Activated CD4-positive, alpha-beta T cell treated with anti-CD3 and anti-CD28 coated beads for 1 hour (primary cell): ENCODE results near the gene EIF4EBP2.

Source experiments
- DNase-seq: peaks from one replicate; pipeline ENCODE4 v3.0.0-alpha.2; 2020

The EIF4EBP2 gene

GRCh38 chr10:70379581-70380176 is 24.3 kb upstream of the EIF4EBP2 start:
- DNase-seq: no peak

- no peak for DNase-seq
Measured at GRCh38 chr10:70380350-70381135, 23.4 kb upstream of the EIF4EBP2 start.

DNA sequence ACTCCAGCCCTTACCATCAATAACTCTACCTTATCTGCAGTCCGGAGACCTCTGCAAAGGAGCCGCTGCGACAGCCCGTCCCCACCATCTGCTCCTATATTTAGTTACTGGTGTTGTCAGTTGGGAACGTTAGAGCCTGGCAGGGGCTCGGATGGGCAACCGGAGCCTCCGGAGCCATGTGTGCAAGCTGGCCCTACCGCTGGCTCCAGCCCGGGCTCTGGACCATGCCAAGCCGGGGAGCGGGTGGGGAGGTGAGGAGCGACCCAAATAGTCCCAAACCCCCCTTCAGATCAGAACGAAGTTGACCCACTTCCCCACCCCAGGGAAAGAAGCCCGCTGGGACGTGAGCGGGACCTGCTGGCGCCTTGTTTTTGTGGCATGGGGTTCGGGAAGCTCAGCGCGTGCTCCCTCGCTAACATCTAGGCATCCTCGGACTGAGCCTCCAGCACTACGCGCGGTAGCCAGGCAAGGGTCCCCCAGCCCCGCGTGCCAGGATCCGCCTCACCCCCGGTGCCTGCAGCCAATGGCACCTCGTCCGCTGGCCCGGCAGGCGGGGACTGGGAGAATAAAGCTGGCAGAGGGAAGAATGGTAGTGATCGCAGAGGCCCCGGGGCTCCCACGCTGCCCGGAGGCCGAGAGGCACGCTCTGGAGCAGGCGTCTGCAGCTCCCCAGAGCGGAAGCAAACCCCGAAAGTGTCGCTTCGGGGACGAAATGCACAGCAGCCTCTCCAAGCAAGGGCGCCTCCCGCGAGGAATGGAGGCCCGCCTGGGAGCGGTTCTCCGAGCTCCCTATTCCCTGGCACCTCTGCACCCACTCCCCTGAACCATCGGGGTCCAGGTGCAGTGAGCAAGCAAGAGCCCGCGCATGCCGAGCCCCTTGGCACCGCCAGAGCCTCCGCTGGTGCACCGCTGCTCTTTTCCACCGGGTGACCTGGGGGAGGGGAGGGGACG is 22.2 kb upstream of the EIF4EBP2 start:
- no peak for DNase-seq

DNA sequence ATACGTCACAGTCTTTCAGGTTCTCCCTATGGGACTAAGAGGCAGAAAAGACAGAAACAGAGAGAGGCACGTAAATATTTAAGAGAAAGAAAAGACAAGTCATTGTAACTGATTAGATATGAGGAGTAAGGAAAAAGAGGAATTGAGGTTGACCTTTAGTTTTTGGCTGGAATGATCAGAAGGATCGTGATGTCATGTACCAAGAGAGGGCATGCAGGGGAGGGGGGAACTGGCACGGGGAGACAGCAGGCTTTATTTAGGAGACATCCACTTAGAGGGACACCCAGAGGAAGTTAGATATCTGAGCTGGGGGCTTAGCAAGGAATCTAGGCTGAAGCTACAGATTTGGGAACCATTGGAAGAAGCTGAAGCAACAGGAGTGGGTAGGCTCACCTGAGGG is 12.3 kb upstream of the EIF4EBP2 start:
- DNase-seq: no peak

- DNase-seq: no peak
Measured at GRCh38 chr10:70396140-70396539, 7.8 kb upstream of the EIF4EBP2 start.

DNA sequence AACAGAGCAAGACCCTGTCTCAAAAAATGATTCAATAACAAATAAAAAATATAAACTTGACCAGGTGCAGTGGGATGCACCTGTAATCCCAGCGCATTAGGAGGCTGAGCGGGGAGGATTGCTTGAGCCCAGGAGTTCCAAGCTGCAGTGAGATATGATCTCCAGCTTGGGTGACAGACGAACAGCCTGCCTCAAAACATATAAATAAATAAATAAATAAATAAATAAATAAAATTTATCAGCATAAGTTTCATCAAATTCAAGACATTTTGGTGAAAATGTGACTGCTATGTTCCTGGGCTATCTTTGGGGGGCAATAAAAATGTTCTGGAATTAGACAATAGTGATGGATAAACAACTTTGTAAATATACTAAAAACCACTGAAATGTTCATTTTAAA is 4.8 kb upstream of the EIF4EBP2 start:
- no peak for DNase-seq

DNA sequence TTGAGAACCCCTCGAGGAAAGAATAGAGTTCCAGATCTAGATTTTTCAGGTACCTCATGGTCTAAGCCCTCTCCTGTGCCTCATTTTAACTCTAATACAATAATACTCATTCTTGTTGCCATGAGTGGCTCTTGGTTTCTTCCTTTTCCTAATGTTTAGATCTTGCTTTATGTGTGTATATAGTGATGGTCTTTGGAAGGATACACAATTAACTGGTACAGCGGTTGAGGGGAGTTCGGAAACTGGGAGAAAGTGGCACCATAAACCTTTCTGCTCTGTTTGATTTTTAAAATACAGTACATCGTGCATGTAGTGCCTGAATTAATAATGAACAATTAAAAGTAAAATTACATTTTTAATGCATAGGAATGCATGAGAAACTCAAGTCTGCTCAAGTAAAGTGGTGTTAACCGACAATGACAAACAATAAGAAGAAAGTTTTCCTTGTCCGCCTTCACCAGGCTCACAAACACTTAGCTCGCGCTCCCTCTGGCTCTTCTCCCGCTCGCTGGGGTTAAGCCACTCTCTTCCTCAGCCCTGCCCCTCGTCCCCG is 386 bp upstream of the EIF4EBP2 start:
- no peak for DNase-seq

GRCh38 chr10:70404787-70405036 is 767 bp downstream of the EIF4EBP2 start:
- DNase-seq: no peak

DNA sequence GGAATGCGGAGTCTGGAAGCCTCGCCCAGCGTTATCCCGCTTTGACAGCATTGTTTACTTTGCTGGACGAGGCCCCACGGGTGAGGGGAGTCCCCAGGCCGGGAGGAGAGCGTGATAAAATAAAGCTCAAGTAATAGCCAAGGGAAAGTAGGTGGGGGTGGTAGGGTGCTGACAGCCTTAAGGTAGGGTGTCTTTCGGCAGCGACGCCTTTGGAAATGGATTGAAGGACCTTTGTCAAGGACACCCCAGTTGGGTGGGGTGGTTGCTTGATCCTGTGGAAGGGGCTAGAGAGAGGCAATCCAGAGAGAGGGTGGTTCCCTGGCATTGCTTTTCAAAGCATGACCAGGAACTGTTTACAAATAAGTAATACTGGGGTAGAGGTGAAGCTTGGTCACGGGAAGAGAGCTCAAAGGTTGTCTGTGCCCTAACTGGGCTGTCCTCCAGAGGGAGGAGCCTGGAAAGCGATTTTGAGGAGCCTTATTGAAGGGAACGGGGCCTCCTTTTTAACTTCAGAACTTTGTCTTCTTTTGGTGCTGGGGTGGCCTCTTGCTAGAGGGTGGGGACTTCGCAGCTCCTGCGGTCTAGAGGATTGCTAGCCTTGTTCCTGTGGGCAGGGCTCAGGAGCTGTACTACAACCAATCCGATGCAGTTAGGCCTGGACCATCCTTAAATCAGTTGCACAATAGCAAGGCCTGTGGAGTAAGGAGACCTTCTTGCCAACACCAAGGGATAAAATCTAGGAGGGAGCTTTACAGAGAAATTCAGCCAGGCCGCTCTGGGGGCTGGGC is 1.3 kb downstream of the EIF4EBP2 start:
- no peak for DNase-seq

DNA sequence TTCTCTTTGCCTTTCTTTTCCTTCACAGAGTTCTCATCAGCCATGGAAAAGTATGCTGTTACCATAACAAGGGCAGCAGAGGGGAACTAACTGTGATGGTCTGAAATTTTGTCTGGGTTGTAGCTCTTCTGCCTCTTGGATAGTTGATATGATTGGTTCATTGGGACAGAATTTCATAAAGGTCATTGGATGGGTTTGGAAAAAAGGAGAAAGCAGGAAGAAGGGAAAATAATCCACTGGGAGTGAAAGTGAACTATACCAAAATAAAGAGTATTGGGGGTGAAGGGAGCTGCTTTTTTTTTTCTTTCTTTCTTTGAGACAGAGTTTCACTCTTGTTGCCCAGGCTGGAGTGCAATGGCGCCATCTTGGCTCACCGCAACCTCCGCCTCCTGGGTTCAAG is 5.8 kb downstream of the EIF4EBP2 start:
- DNase-seq: no peak

GRCh38 chr10:70410608-70411007 is 6.7 kb downstream of the EIF4EBP2 start:
- DNase-seq: no peak

DNA sequence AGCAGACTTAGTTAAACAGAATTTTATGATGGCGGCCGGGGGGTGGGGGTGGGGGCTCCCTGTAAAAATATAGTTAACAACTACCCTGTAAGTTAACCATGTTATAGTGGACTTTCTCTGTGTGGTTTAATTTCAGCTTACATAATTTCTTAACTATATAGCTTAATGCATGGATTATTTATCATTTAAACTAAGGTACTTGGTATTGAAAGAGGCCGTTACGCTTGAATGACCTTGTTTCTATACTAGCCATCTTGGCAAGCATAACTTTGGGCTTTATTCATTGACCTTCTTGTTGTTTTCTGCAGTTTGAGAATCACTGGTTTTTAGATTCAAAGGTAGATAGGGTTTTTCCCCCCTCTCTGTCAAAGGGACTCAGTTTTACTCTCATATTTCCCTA is 8.4 kb downstream of the EIF4EBP2 start:
- DNase-seq: no peak

DNA sequence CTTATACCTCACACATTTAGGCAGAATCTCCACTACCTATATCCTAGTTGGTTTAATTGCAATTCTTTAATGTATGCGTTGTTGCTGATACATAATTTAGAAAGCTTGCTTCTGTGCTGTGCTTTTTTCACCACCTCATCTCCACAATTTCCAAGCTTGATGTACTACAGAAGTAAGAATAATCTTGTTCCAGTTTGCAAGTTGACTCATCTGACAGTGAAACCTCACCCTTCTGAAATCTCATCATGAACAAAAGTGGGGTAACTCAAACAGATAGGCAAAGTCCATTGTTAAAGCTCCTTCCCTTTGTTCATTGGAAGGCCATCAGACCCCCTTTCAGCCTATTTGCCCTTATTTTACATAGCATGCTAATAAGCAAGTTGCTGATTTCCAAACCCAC is 13.6 kb downstream of the EIF4EBP2 start:
- DNase-seq: no peak

DNA sequence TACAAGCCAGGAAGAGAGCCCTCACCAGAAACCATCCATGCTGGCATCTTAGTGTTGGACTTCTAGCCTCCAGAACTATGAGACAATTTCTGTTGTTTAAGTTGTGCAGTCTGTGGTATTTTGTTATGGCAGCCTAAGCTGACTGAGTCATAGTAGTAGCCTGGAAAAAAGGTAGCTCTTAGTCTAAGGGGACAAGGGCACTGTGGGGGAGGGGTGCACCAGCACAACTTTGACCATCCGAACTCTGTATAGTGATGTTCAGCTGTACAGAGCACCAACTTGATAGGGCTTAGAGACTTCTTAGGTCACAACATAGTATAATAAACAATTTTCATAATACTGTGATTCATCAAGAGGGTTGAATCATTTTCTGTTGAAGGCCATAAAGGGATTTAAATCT is 14.3 kb downstream of the EIF4EBP2 start:
- no peak for DNase-seq

- DNase-seq: no peak
Measured at GRCh38 chr10:70418713-70419112, 14.8 kb downstream of the EIF4EBP2 start.

DNA sequence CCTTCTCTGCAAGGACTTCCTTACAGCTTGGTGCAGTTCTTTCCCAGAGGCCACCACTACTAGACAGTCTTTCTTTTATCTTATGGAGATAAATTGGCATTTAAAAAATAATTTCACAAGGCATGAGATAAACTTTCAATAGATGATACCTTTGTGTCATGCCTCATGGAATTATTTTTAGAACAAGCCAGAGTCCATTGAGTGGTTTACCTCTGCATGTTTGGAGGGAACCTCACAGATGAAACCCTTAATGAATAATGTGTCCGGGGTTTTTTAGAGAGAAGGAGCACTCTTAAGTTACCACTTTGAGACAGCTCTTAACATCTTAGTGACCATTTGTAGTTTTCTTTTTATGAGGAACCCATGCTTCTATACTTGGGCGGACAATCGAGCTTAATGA is 20.4 kb downstream of the EIF4EBP2 start:
- no peak for DNase-seq

DNA sequence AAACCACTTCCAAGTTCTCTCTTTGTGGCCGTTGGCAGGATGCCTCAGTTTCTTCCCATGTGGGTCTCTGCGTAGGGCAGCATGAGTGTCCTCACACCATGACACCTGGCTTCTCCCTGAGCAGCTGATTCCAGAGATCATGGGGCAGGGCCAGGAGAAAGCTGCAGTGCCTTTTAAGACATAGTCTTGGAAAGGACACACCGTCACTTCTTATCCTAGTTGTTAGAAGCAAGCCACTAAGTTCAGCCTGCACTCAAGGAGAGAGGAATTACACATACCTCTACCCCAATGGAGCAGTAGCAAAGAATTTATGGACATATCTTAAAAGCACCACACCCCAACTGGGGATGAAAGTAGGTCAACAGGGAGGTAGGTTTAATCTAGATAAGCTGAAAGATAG is 21.2 kb downstream of the EIF4EBP2 start:
- no peak for DNase-seq

GRCh38 chr10:70426823-70427222 is 22.9 kb downstream of the EIF4EBP2 start:
- DNase-seq: no peak

DNA sequence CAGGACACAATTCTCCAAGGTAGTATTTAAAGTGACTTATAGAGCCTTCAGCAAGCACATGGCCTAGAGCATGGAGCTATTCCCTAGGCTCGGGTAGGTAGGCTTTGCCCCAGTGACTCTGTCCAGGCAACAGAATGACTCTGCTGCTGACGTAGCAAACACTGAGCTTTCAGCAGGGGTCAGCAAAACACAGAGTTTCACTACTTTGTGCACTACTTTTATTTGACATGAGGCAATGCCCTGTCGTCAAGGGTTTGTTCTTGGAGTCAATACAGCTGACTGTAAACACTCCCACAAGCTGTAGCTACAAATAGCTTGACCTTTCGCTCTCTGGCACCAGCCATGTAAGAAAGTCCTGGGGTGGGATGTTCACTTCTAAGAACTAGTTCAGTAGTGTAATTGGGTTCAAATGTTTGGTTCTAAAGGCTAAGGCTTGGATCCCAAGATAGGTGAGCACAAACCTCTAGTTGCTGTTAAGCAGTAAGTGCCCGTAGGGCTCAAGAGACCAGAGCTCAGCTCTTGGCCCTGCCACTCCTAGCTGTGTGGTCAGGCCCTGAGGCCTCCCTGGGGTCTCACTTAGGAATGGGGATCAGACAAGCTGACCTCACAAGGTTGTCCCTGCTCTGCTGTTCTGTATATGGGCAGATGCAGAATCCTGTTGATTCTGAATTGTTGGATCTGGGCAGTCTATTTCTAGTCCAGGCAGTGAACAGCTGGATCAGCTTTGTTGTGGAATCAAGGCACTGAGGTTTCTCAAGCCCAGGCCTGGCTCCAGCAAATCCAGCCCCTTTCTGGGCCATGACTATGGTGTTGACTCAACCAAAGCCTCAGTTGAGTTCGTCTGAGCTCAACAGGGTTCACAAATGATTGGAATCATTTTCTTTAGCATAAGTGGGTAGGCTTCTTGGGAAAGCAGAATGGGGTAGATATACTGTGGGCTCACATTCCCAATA is 26.8 kb downstream of the EIF4EBP2 start:
- DNase-seq: no peak

DNA sequence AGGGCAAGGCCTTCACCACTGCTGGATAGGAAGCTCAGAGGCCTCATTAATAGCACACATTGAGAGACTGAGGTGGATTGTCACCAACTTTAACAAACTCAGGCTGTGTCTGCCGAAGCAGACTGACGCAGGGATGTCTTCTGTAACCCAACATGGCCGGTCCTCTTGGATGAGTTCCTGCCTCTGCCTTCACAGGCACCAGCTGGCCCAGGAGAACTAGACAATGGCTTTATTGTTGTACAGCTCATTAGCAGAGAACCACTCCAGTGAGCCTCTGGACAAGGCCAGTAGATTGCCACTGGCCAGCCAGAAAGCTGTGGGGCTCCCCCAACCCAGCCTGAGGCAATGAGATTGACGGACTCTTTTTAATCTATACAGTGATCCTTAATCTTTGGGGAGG is 28.2 kb downstream of the EIF4EBP2 start:
- DNase-seq: no peak

- DNase-seq: no peak
Measured at GRCh38 chr10:70432561-70433263, 28.8 kb downstream of the EIF4EBP2 start.
